Measurements from ENCODE around the gene ZNF177. TPM values are rescaled to one million over a fixed set of nuclear protein-coding genes. Genes with fewer than 3 reads are reported as not detected.

ZNF177 gene
- total RNA-seq, 1 donor from 2014 or later, result not detected

GRCh38 chr19:9427941-9428340 lies 65.1 kb downstream of the ZNF177 start:
- Histone ChIP-seq H3K4me3 (no peak overlapping the region), H3K36me3 (peaks cover 76 to 91% of the 10 kb centered on the region in 2 donors), H3K27me3 (no peaks in the 10 kb centered on the region), H3K9me3 (peaks cover 18 to 49% of the 10 kb centered on the region in 2 donors), H3K4me1 (no peaks in the 10 kb centered on the region), H3K27ac (no peak overlapping the region)
- no peak for TF ChIP-seq CTCF (IDR thresholded peaks at IDR 0.05)
- intact Hi-C loops (cut with DNase I), result no loop called here
- no peak for DNase-seq (ENCODE audit: low spot score in 2 of 2)

GRCh38 chr19:9430444-9430843 lies 67.6 kb downstream of the ZNF177 start:
- no peak overlapping the region for H3K4me3 ChIP-seq
- intact Hi-C loops (cut with DNase I), result loop anchor here (10.0 kb wide), 2 partner anchors 334 to 364 kb away; partner anchors contain the start of gene ZNF846
- no peaks in the 10 kb centered on the region for H3K27me3 ChIP-seq
- no peak overlapping the region for H3K27ac ChIP-seq
- TF ChIP-seq CTCF (IDR thresholded peaks at IDR 0.05), result no peak
- peaks cover 5 to 26% of the 10 kb centered on the region in 2 donors for H3K9me3 ChIP-seq
- H3K4me1 ChIP-seq, result peaks cover 6 to 9% of the 10 kb centered on the region in 2 donors
- DNase-seq (ENCODE audit: low spot score in 2 of 2), result no peak
- peaks cover 61 to 71% of the 10 kb centered on the region in 2 donors for H3K36me3 ChIP-seq

- Histone ChIP-seq H3K27me3 (no peaks in the 10 kb centered on the region), H3K9me3 (peaks cover 0 to 15% of the 10 kb centered on the region in 2 donors), H3K4me1 (peaks cover 6 to 12% of the 10 kb centered on the region in 2 donors), H3K4me3 (no peak overlapping the region), H3K36me3 (peaks cover 51 to 61% of the 10 kb centered on the region in 2 donors), H3K27ac (no peak overlapping the region)
- intact Hi-C loops (cut with DNase I), result loop anchor here (10.0 kb wide), 2 partner anchors 333 to 363 kb away; partner anchors contain the start of gene ZNF846
- TF ChIP-seq CTCF (IDR thresholded peaks at IDR 0.05), result no peak
- no peak for DNase-seq (ENCODE audit: low spot score in 2 of 2)
Measured at GRCh38 chr19:9431475-9431874, 68.7 kb downstream of the ZNF177 start.

Other genes starting within 250 kb of the ZNF177 start
- gene OR7G1, start 247.2 kb upstream of the ZNF177 start, total RNA-seq, result not detected
- gene OR7G3, start 236.1 kb upstream of the ZNF177 start, total RNA-seq, result not detected
- gene ZNF317, start 222.6 kb upstream of the ZNF177 start, total RNA-seq, result 22.0 TPM
- gene OR7D2, start 184.0 kb upstream of the ZNF177 start, total RNA-seq, result not detected
- not detected for gene OR7D4, start 143.4 kb upstream of the ZNF177 start, total RNA-seq
- not detected for gene OR7E24, start 112.1 kb upstream of the ZNF177 start, total RNA-seq
- gene ZNF699, start 53.2 kb upstream of the ZNF177 start, total RNA-seq, result 6.8 TPM
- 1.5 TPM for gene ZNF559, start 38.8 kb upstream of the ZNF177 start, total RNA-seq
- gene ZNF266, start 72.6 kb downstream of the ZNF177 start, total RNA-seq, result 54.2 TPM
- gene ZNF560, start 135.6 kb downstream of the ZNF177 start, total RNA-seq, result not detected
- 24.6 TPM for gene ZNF426, start 175.6 kb downstream of the ZNF177 start, total RNA-seq
- 22.7 TPM for gene ZNF121, start 221.5 kb downstream of the ZNF177 start, total RNA-seq

All from ascending aorta (tissue), 2 donors.